ENCODE results near the gene NFATC3.

Gene NFATC3

GRCh38 chr16:68061396-68061795 lies 23.8 kb upstream of the NFATC3 start:
- H3K4me1 ChIP-seq (ENCODE audit: control insufficient read depth in 2 of 2, insufficient read depth in 2 of 2, low read length in 2 of 2), result no peaks in the 10 kb centered on the region
- no peak overlapping the region for H3K27ac ChIP-seq (ENCODE audit: low read depth in 2 of 2, low read length in 2 of 2)
- no peak overlapping the region for H3K4me3 ChIP-seq (ENCODE audit: low read length in 2 of 2)
- no peaks in the 10 kb centered on the region for H3K27me3 ChIP-seq (ENCODE audit: control insufficient read depth in 2 of 2, insufficient read depth in 2 of 2, low read length in 2 of 2)
- H3K9me3 ChIP-seq (ENCODE audit: control insufficient read depth in 2 of 2, low read length in 2 of 2), result no peaks in the 10 kb centered on the region
- peaks cover 3 to 20% of the 10 kb centered on the region in 2 donors for H3K36me3 ChIP-seq (ENCODE audit: control insufficient read depth in 2 of 2, insufficient read depth in 2 of 2, low read length in 2 of 2)
- no peak overlapping the region for H3K9ac ChIP-seq (ENCODE audit: low read depth in 1 of 2, low read length in 2 of 2)

- H3K9ac ChIP-seq (ENCODE audit: low read depth in 1 of 2, low read length in 2 of 2), result no peak overlapping the region
- peaks cover 2 to 24% of the 10 kb centered on the region in 2 donors for H3K36me3 ChIP-seq (ENCODE audit: control insufficient read depth in 2 of 2, insufficient read depth in 2 of 2, low read length in 2 of 2)
- H3K27ac ChIP-seq (ENCODE audit: low read depth in 2 of 2, low read length in 2 of 2), result no peak overlapping the region
- no peaks in the 10 kb centered on the region for H3K27me3 ChIP-seq (ENCODE audit: control insufficient read depth in 2 of 2, insufficient read depth in 2 of 2, low read length in 2 of 2)
- H3K9me3 ChIP-seq (ENCODE audit: control insufficient read depth in 2 of 2, low read length in 2 of 2), result no peaks in the 10 kb centered on the region
- peaks cover 1 to 2% of the 10 kb centered on the region in 2 donors for H3K4me1 ChIP-seq (ENCODE audit: control insufficient read depth in 2 of 2, insufficient read depth in 2 of 2, low read length in 2 of 2)
- no peak overlapping the region for H3K4me3 ChIP-seq (ENCODE audit: low read length in 2 of 2)
Measured at GRCh38 chr16:68062910-68063393, 22.2 kb upstream of the NFATC3 start.

GRCh38 chr16:68064791-68065365 lies 20.3 kb upstream of the NFATC3 start:
- H3K36me3 ChIP-seq (ENCODE audit: control insufficient read depth in 2 of 2, insufficient read depth in 2 of 2, low read length in 2 of 2), result peaks cover 5 to 23% of the 10 kb centered on the region in 2 donors
- peaks cover 12 to 17% of the 10 kb centered on the region in 2 donors for H3K4me1 ChIP-seq (ENCODE audit: control insufficient read depth in 2 of 2, insufficient read depth in 2 of 2, low read length in 2 of 2)
- no peaks in the 10 kb centered on the region for H3K9me3 ChIP-seq (ENCODE audit: control insufficient read depth in 2 of 2, low read length in 2 of 2)
- H3K27ac ChIP-seq (ENCODE audit: low read depth in 2 of 2, low read length in 2 of 2), result no peak overlapping the region
- H3K27me3 ChIP-seq (ENCODE audit: control insufficient read depth in 2 of 2, insufficient read depth in 2 of 2, low read length in 2 of 2), result no peaks in the 10 kb centered on the region
- no peak overlapping the region for H3K9ac ChIP-seq (ENCODE audit: low read depth in 1 of 2, low read length in 2 of 2)
- H3K4me3 ChIP-seq (ENCODE audit: low read length in 2 of 2), result no peak overlapping the region

- no peak overlapping the region for H3K9ac ChIP-seq (ENCODE audit: low read depth in 1 of 2, low read length in 2 of 2)
- no peak overlapping the region for H3K27ac ChIP-seq (ENCODE audit: low read depth in 2 of 2, low read length in 2 of 2)
- no peak overlapping the region for H3K4me3 ChIP-seq (ENCODE audit: low read length in 2 of 2)
- no peaks in the 10 kb centered on the region for H3K9me3 ChIP-seq (ENCODE audit: control insufficient read depth in 2 of 2, low read length in 2 of 2)
- H3K27me3 ChIP-seq (ENCODE audit: control insufficient read depth in 2 of 2, insufficient read depth in 2 of 2, low read length in 2 of 2), result no peaks in the 10 kb centered on the region
- H3K36me3 ChIP-seq (ENCODE audit: control insufficient read depth in 2 of 2, insufficient read depth in 2 of 2, low read length in 2 of 2), result peaks cover 5 to 28% of the 10 kb centered on the region in 2 donors
- H3K4me1 ChIP-seq (ENCODE audit: control insufficient read depth in 2 of 2, insufficient read depth in 2 of 2, low read length in 2 of 2), result peaks cover 16 to 26% of the 10 kb centered on the region in 2 donors
Measured at GRCh38 chr16:68065716-68066305, 19.4 kb upstream of the NFATC3 start.

GRCh38 chr16:68066763-68067162 lies 18.4 kb upstream of the NFATC3 start:
- Histone ChIP-seq H3K27me3 (ENCODE audit: control insufficient read depth in 2 of 2, insufficient read depth in 2 of 2, low read length in 2 of 2) (no peaks in the 10 kb centered on the region), H3K4me1 (ENCODE audit: control insufficient read depth in 2 of 2, insufficient read depth in 2 of 2, low read length in 2 of 2) (peaks cover 16 to 26% of the 10 kb centered on the region in 2 donors), H3K9me3 (ENCODE audit: control insufficient read depth in 2 of 2, low read length in 2 of 2) (no peaks in the 10 kb centered on the region), H3K4me3 (ENCODE audit: low read length in 2 of 2) (no peak overlapping the region), H3K9ac (ENCODE audit: low read depth in 1 of 2, low read length in 2 of 2) (no peak overlapping the region), H3K27ac (ENCODE audit: low read depth in 2 of 2, low read length in 2 of 2) (no peak overlapping the region), H3K36me3 (ENCODE audit: control insufficient read depth in 2 of 2, insufficient read depth in 2 of 2, low read length in 2 of 2) (peaks cover 6 to 28% of the 10 kb centered on the region in 2 donors)

GRCh38 chr16:68068926-68069325 lies 16.2 kb upstream of the NFATC3 start:
- Histone ChIP-seq H3K4me1 (ENCODE audit: control insufficient read depth in 2 of 2, insufficient read depth in 2 of 2, low read length in 2 of 2) (peaks cover 21 to 35% of the 10 kb centered on the region in 2 donors), H3K36me3 (ENCODE audit: control insufficient read depth in 2 of 2, insufficient read depth in 2 of 2, low read length in 2 of 2) (peaks cover 13 to 41% of the 10 kb centered on the region in 2 donors)

GRCh38 chr16:68069511-68070248 lies 15.5 kb upstream of the NFATC3 start:
- Histone ChIP-seq H3K27ac (ENCODE audit: low read depth in 2 of 2, low read length in 2 of 2) (peak overlapping the region; percentile 17 to 52), H3K9me3 (ENCODE audit: control insufficient read depth in 2 of 2, low read length in 2 of 2) (no peaks in the 10 kb centered on the region), H3K9ac (ENCODE audit: low read depth in 1 of 2, low read length in 2 of 2) (no peak overlapping the region), H3K27me3 (ENCODE audit: control insufficient read depth in 2 of 2, insufficient read depth in 2 of 2, low read length in 2 of 2) (no peaks in the 10 kb centered on the region), H3K4me3 (ENCODE audit: low read length in 2 of 2) (no peak overlapping the region), H3K4me1 (ENCODE audit: control insufficient read depth in 2 of 2, insufficient read depth in 2 of 2, low read length in 2 of 2) (peaks cover 24 to 35% of the 10 kb centered on the region in 2 donors), H3K36me3 (ENCODE audit: control insufficient read depth in 2 of 2, insufficient read depth in 2 of 2, low read length in 2 of 2) (peaks cover 17 to 47% of the 10 kb centered on the region in 2 donors)

More at GRCh38 chr16:68068926-68069325, 16.2 kb upstream of the NFATC3 start:
- Histone ChIP-seq H3K27ac (ENCODE audit: low read depth in 2 of 2, low read length in 2 of 2) (peak overlapping the region in 1 of 2 donors; percentile 17), H3K4me3 (ENCODE audit: low read length in 2 of 2) (no peak overlapping the region), H3K9me3 (ENCODE audit: control insufficient read depth in 2 of 2, low read length in 2 of 2) (no peaks in the 10 kb centered on the region), H3K9ac (ENCODE audit: low read depth in 1 of 2, low read length in 2 of 2) (no peak overlapping the region), H3K27me3 (ENCODE audit: control insufficient read depth in 2 of 2, insufficient read depth in 2 of 2, low read length in 2 of 2) (no peaks in the 10 kb centered on the region)

- Histone ChIP-seq H3K27ac (ENCODE audit: low read depth in 2 of 2, low read length in 2 of 2) (peak overlapping the region in 1 of 2 donors; percentile 52), H3K4me3 (ENCODE audit: low read length in 2 of 2) (no peak overlapping the region), H3K27me3 (ENCODE audit: control insufficient read depth in 2 of 2, insufficient read depth in 2 of 2, low read length in 2 of 2) (no peaks in the 10 kb centered on the region), H3K4me1 (ENCODE audit: control insufficient read depth in 2 of 2, insufficient read depth in 2 of 2, low read length in 2 of 2) (peaks cover 24 to 36% of the 10 kb centered on the region in 2 donors), H3K36me3 (ENCODE audit: control insufficient read depth in 2 of 2, insufficient read depth in 2 of 2, low read length in 2 of 2) (peaks cover 21 to 47% of the 10 kb centered on the region in 2 donors), H3K9ac (ENCODE audit: low read depth in 1 of 2, low read length in 2 of 2) (peak overlapping the region in 1 of 2 donors; percentile 6), H3K9me3 (ENCODE audit: control insufficient read depth in 2 of 2, low read length in 2 of 2) (no peaks in the 10 kb centered on the region)
Measured at GRCh38 chr16:68070249-68070730, 14.9 kb upstream of the NFATC3 start.

- Histone ChIP-seq H3K36me3 (ENCODE audit: control insufficient read depth in 2 of 2, insufficient read depth in 2 of 2, low read length in 2 of 2) (peaks cover 21 to 51% of the 10 kb centered on the region in 2 donors), H3K9me3 (ENCODE audit: control insufficient read depth in 2 of 2, low read length in 2 of 2) (no peaks in the 10 kb centered on the region), H3K4me3 (ENCODE audit: low read length in 2 of 2) (no peak overlapping the region), H3K4me1 (ENCODE audit: control insufficient read depth in 2 of 2, insufficient read depth in 2 of 2, low read length in 2 of 2) (peaks cover 24 to 43% of the 10 kb centered on the region in 2 donors), H3K9ac (ENCODE audit: low read depth in 1 of 2, low read length in 2 of 2) (no peak overlapping the region), H3K27ac (ENCODE audit: low read depth in 2 of 2, low read length in 2 of 2) (no peak overlapping the region), H3K27me3 (ENCODE audit: control insufficient read depth in 2 of 2, insufficient read depth in 2 of 2, low read length in 2 of 2) (no peaks in the 10 kb centered on the region)
Measured at GRCh38 chr16:68070806-68071517, 14.2 kb upstream of the NFATC3 start.

Data from mucosa of rectum (tissue), 2 donors.